Lower lobe of right lung (tissue), 2 donors: ENCODE measurements around the gene MKX. TPM values are rescaled to one million over a fixed set of nuclear protein-coding genes. Genes with fewer than 3 reads are reported as not detected.

Experiments used
- ATAC-seq, 2 donors: fragments of 200-7000 bp; cut with Tn5 transposase; one replicate each; pipeline ENCODE4 v1.9.1; 2020 to 2022; ENCODE audit warnings: mild to moderate bottlenecking in 2 of 2, moderate library complexity in 2 of 2
- DNase-seq: peaks from one replicate; pipeline ENCODE4 v3.0.0-alpha.2; 2020
- H3K27ac ChIP-seq: fragments of 200-600 bp; one replicate; pipeline ENCODE4 v1.8.0; 2022
- H3K27me3 ChIP-seq: fragments of 200-600 bp; one replicate; pipeline ENCODE4 v1.8.0; 2022; ENCODE audit warnings: low read depth
- H3K36me3 ChIP-seq: fragments of 200-600 bp; one replicate; pipeline ENCODE4 v1.8.0; 2022; ENCODE audit warnings: mild to moderate bottlenecking
- H3K4me1 ChIP-seq: fragments of 200-600 bp; one replicate; pipeline ENCODE4 v1.8.0; 2022
- H3K4me3 ChIP-seq: fragments of 200-600 bp; one replicate; pipeline ENCODE4 v1.8.0; 2022; ENCODE audit warnings: mild to moderate bottlenecking
- H3K9me3 ChIP-seq: fragments of 200-600 bp; one replicate; pipeline ENCODE4 v1.8.0; 2022
- intact Hi-C: fragments of 100-400 bp; cut with DNase I; formaldehyde crosslinking; loops from one replicate; pipeline ENCODE4 v1.11.0; 2022
- total RNA-seq: library from RNA; stranded (reverse); fragmentation: NEBNext Ultra II Directional; extraction: Animal tissue kit (Norgen Biotek cat#: 25700); gene quantifications from one replicate; pipeline ENCODE4 v1.2.1, GENCODE V29; 2021
- TF ChIP-seq, protein P1 (sequence below): fragments of 200-600 bp; IDR thresholded peaks from one replicate; pipeline ENCODE4 v1.8.0; 2022; ENCODE audit warnings: antibody characterized with exemption, mild to moderate bottlenecking
- donor health status: DM: no; HTN: yes; CAD: no; lungs with severe emphysema.

MKX gene
- total RNA-seq, 1 donor from 2014 or later, result 1.6 TPM

DNA sequence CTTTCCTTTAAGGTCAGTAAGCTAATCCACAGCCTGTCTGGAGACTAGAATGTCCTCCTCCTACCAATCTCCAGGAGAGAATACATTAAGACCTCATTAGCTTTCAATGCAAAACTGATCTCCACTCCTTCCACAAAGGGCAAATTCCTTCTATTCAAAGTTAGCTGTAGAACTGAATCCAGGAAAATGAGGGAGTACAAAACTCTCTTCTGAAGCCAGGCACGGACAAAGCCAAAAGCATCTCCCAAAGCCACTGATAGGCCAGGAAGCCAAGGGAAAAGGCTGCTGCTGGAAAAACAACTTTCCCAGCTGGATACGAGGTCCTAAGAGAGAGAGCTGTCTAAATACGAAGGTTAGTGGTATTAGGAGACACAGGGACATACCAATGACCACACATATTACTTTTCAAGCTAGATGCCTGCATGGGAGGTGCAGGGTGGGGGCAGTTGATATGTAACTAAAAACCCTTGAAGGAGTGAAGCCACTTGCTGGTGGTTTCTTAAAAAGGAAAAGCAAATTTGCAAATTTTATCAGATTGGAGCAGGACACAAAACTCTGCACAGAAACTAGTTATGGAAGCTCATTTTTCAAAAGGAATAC, 43.6 kb downstream of the MKX start:
- Histone ChIP-seq H3K9me3 (no peaks in the 10 kb centered on the region), H3K27ac (no peak overlapping the region), H3K4me1 (no peaks in the 10 kb centered on the region), H3K27me3 (no peaks in the 10 kb centered on the region), H3K36me3 (no peaks in the 10 kb centered on the region), H3K4me3 (no peak overlapping the region)
- DNase-seq, result no peak
- intact Hi-C loops, result no loop called here
- TF ChIP-seq, protein P1, sequence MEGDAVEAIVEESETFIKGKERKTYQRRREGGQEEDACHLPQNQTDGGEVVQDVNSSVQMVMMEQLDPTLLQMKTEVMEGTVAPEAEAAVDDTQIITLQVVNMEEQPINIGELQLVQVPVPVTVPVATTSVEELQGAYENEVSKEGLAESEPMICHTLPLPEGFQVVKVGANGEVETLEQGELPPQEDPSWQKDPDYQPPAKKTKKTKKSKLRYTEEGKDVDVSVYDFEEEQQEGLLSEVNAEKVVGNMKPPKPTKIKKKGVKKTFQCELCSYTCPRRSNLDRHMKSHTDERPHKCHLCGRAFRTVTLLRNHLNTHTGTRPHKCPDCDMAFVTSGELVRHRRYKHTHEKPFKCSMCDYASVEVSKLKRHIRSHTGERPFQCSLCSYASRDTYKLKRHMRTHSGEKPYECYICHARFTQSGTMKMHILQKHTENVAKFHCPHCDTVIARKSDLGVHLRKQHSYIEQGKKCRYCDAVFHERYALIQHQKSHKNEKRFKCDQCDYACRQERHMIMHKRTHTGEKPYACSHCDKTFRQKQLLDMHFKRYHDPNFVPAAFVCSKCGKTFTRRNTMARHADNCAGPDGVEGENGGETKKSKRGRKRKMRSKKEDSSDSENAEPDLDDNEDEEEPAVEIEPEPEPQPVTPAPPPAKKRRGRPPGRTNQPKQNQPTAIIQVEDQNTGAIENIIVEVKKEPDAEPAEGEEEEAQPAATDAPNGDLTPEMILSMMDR, result no peak
- no peak for ATAC-seq

DNA sequence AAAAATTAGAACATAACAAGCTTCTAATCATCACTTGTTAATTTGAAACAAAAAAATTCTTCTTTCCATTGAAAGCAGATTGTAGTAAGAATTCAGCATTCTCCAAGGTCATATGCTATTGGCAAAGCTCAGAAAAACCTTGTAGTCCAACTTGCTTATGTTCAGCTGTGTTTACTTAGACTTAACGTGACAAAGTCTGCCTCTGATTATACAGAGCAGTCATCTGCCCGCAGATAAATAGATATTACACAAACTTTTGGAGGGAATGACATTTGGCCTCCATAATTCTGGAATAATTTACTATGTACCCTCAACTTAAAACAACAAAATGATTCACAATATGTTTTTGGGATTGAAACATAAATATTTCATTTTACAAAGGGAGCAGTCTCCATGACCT, 45.8 kb downstream of the MKX start:
- TF ChIP-seq, protein P1, result no peak
- Histone ChIP-seq H3K27me3 (no peaks in the 10 kb centered on the region), H3K4me1 (no peaks in the 10 kb centered on the region), H3K36me3 (no peaks in the 10 kb centered on the region), H3K9me3 (no peaks in the 10 kb centered on the region), H3K4me3 (no peak overlapping the region), H3K27ac (no peak overlapping the region)
- ATAC-seq (no peak), DNase-seq (no peak)
- intact Hi-C loops, result no loop called here

DNA sequence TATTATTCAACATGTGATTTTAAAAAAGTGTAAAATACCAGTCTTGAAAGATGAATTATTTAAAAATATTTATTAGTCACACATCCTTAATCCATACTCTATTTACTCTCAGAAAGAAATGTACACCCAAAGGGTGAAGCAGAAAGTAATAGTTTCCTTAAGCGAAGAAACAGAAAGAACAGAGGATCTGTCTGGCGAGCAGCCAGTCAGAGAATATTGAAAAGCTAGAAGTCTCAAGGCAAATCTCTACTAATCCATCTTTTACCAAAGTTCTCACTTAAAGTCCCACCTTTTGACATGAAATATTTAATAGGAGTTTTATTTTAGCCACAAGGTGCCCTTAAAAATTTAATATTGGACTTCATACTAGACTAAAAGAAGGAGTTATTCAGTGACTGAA, 46.7 kb downstream of the MKX start:
- H3K4me3 ChIP-seq, result no peak overlapping the region
- H3K9me3 ChIP-seq, result no peaks in the 10 kb centered on the region
- no peaks in the 10 kb centered on the region for H3K4me1 ChIP-seq
- H3K27me3 ChIP-seq, result no peaks in the 10 kb centered on the region
- DNase-seq, result no peak
- intact Hi-C loops, result no loop called here
- TF ChIP-seq, protein P1, result no peak
- no peaks in the 10 kb centered on the region for H3K36me3 ChIP-seq
- no peak overlapping the region for H3K27ac ChIP-seq
- ATAC-seq, result no peak

DNA sequence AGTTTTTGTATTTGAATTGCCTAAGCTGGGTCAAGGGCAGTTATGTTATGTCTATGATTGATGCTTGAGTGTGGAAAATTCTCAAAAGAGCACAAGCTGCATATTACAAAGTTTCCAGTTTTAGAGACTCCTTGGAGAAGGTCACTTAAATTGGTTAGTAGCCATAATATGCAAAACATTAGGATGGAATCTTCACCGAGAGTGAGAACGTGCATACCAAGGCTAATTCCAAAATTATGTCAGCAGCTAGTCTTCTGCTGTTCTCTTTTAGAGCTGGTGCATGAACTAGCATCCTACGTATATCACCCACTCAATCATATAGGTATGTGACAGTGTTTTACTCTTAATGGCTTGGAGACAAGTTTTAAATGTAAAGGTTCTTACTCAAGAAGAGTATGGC, 49.2 kb downstream of the MKX start:
- intact Hi-C loops, result no loop called here
- Histone ChIP-seq H3K36me3 (no peaks in the 10 kb centered on the region), H3K27me3 (no peaks in the 10 kb centered on the region), H3K9me3 (no peaks in the 10 kb centered on the region), H3K4me3 (no peak overlapping the region), H3K4me1 (no peaks in the 10 kb centered on the region), H3K27ac (no peak overlapping the region)
- TF ChIP-seq, protein P1, result no peak
- DNase-seq (no peak), ATAC-seq (no peak)

DNA sequence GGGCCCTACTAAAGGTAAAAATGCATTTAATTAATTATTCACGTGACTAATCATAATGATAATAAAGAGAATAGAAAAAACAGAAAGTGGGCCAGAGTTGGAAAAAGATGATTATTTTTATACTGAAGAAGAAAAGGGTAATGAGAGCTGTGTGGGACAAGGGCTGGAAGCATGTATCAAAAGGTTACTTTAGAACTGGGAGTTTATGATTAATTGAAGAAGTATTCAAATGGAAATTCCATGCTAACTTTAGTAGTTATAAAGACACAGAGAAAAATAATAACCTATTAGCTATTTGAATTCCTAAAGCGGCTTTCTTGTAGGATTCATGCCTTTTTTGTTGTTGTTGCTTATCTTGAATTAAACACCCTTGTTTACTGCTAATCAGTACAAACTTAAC, 49.9 kb downstream of the MKX start:
- TF ChIP-seq, protein P1, result no peak
- Histone ChIP-seq H3K4me3 (no peak overlapping the region), H3K36me3 (no peaks in the 10 kb centered on the region), H3K27ac (no peak overlapping the region), H3K27me3 (no peaks in the 10 kb centered on the region), H3K4me1 (no peaks in the 10 kb centered on the region), H3K9me3 (no peaks in the 10 kb centered on the region)
- no peak for DNase-seq
- intact Hi-C loops, result no loop called here
- ATAC-seq, result no peak

DNA sequence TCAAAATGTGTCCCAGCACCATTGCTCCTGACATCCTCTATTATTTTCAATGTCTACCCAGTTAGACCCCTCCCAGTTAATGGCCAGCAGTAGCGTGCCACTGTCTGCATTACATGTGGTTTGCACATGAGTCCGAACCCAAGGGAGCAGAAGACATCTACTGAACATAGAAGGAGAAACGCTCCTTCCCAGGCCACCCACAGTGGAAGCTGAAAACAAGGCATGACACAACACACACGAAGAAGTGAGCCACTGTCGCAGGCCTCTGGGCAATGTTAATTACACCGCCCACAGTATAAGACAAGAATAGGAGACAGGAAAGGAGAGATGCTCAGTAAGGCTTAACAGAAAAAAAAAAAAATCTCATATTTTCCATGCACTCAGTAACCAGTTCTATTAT, 50.5 kb downstream of the MKX start:
- H3K27ac ChIP-seq, result no peak overlapping the region
- no peaks in the 10 kb centered on the region for H3K9me3 ChIP-seq
- H3K36me3 ChIP-seq, result no peaks in the 10 kb centered on the region
- no peaks in the 10 kb centered on the region for H3K27me3 ChIP-seq
- no peak overlapping the region for H3K4me3 ChIP-seq
- DNase-seq (no peak), ATAC-seq (no peak)
- intact Hi-C loops, result no loop called here
- H3K4me1 ChIP-seq, result no peaks in the 10 kb centered on the region
- TF ChIP-seq, protein P1, result no peak
